Skin of body (tissue), 2 donors: ENCODE data around the gene NABP2. TPM values are rescaled to one million over a fixed set of nuclear protein-coding genes. Genes with fewer than 3 reads are reported as not detected.
A peak's percentile ranks its signal among the peaks of the same experiment; 100 is the strongest.
"Not testable (repeated sequence)": the region's sequence is repeated elsewhere in the genome, so short reads cannot be mapped to it uniquely, and the experiment has no call there.

Experiments
- DNase-seq: peaks from one replicate; lab custom pipeline; 2025; lab: John Stamatoyannopoulos, UW
- total RNA-seq: library from RNA; depleted of rRNA; stranded (reverse); fragments of >200 nt; gene quantifications from one replicate; pipeline ENCODE4 v1.2.3, GENCODE V29; 2014

Gene NABP2
- total RNA-seq, result 7.5 TPM

- peak; percentile 99 for DNase-seq
Measured at GRCh38 chr12:56224102-56224701, at the start of gene NABP2. NABP2 (plus strand) TSS chr12:56224342; CDS start chr12:56224857, 515 bp downstream.

GRCh38 chr12:56178347-56178746 lies 45.8 kb upstream of the NABP2 start:
- DNase-seq, result no peak

- DNase-seq, result no peak
Measured at GRCh38 chr12:56186957-56187356, 37.2 kb upstream of the NABP2 start.

DNA sequence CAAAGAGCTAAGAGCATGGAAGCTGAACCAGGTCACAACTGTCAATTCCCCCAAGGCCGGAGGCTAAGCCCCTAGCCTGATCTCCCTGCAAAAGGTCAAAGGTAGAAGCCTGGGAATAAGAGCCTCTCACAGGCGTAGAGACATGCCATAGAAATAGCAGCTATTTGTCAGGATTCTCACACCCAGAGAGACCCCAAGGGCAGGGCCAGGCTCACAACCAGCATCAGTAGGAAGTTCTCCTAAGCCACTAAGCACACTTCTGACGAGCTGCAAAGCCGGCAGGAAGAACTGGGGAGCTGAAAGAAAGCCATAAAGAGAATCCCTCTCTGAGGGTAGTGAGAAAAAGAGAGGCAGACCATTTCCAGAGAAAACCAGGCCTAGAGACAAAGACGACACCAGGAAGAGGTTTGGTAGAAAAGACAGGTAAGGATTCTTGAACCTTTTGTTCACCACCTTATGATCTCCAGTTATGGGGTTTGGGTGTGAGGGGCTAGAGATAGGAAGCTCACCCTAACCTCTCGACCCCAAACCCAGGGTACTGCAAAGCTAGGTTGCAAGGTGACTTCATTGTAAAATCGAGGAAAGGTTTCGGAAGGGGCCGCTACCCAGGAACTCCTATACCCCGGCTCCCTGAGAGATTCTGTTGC lies 35.9 kb upstream of the NABP2 start:
- no peak for DNase-seq

DNA sequence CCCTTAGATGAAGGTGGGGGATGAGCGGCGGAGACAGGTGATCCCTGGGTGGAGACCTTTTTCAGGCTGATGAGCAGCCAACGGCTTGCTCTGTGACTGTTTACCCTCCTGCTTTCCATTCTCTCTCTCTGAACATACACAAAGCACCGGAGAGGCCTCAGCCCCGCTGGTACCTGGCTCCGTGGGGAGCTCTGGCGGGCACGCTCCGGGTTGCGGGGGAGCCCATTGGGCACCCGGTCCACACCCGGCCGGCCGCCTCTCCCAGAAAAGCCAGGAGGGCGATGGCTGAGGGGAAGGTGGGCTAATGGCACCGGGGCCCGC lies 35.4 kb upstream of the NABP2 start:
- DNase-seq, result no peak

DNA sequence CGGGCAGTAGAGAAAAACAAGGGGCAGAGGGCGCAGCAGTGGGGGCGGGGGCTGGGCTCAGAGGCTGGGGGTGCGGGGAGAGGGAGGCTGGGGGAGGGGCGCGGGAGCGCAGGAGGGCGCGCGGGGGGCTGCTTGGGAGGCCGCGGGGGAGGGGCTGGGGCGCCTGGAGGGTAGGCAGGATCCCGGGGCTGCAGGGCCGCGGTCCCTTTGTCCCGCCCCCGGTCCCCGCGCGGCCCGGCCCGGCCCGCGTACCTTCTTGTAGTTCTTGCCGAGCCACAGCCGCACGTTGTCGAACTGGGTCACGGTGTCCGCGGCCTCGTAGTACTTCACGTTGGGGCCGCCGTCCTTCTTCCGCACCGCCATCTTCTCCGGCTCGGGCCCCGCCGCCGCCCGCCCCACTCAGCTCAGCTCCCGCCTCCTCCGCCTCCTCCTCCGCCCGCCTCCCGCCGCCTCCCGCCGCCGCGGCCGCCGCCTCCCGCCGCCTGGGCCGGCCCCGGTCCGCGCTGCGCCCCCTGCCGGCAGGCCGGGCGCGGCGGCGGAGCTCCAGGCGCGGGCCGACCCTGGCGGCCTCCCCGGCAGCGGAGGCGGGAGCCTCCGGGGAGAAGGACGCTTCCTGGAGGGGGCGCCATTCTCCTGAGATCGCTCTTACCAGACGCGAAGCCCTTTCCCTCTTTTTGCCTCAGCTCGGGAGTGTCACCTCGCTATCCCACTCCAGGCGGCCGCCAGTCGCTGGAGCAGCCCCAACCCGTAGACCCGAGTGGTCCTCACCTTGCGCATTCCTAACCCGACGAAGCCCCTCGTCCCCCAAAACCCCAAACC lies 34.8 kb upstream of the NABP2 start, which contains the start of gene SMARCC2:
Gene SMARCC2, minus strand, starts transcription at position 385 of the 819 bp plus-strand sequence. Its CDS starts 22 bp downstream, at position 363.
- DNase-seq, result peak; percentile 84

GRCh38 chr12:56189918-56190694 lies 34.0 kb upstream of the NABP2 start:
- DNase-seq, result peak; percentile 79

DNA sequence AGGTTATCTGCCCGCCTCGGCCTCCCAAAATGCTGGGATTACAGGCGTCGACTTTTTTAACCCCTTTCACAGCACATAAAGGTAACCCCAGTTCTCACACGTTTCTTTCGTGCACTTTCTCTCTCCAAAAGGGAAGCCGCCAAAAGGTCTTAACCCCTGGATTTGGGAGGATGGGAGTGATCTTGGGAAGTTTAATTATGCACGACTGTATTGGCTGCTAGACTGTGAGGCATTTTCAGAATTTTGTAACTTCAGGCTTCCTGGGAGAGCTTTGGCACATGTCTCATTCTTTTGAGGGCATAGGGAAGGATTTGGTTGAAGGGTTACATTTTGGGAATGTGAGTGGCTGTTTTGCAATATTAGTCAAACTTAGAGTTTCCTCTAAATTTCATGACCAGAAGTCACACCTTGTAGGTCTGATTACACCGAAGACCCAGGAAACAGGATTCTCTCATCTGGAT lies 33.4 kb upstream of the NABP2 start:
- no peak for DNase-seq

DNA sequence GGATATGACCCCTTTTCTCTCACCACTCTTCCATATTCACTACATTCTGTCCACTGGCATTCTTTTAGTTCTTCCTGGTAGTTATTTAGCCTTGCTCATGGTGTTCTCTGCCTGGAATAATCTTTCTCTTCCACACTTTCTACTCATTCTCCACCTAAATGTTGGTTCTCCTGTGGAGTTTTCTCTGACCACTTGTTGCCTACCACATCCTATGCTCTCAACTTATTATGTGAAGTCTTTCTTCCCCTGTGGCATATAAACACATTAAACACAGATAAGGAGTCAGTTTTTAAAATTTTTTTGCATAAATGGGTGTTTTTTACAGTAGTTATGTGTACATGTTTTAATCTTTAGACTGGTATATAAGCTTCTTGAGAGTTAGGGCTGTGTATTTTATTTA lies 31.6 kb upstream of the NABP2 start:
- DNase-seq, result no peak

- peak; percentile 60 for DNase-seq
Measured at GRCh38 chr12:56193025-56193578, 31.0 kb upstream of the NABP2 start.

DNA sequence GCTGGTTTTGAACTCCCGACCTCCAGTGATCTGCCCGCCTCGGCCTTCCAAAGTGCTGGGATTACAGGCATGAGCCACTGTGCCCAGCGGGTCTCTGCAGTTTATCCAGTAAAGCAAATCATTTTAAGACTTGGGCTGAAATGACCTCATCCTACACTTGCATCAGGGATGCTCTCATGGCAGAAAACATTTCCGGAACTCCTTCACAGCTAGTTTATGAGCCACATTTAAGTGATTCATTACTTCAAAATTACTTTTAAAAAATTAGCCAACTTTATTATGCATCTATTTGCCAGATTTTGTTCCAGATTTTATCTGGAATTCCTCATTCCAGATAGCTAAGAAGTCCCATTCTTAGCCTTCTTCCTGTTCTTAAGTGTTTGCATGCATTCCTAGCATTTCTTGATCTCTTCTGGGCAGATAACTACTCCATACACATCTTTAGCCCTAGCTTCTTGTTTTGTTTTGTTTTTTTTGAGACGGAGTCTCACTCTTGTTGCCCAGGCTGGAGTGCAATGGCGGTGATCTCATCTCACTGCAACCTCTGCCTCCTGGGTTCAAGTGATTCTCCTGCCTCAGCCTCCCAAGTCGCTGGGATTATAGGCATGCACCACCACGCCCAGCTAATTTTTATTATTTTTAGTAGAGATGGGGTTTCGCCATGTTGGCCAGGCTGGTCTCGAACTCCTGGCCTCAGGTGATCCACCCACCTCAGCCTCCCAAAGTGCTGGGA lies 27.2 kb upstream of the NABP2 start:
- not testable (repeated sequence) for DNase-seq

- no peak for DNase-seq
Measured at GRCh38 chr12:56197921-56198635, 26.1 kb upstream of the NABP2 start.

- no peak for DNase-seq
Measured at GRCh38 chr12:56198836-56199235, 25.3 kb upstream of the NABP2 start.

- no peak for DNase-seq
Measured at GRCh38 chr12:56202366-56202765, 21.8 kb upstream of the NABP2 start.

DNA sequence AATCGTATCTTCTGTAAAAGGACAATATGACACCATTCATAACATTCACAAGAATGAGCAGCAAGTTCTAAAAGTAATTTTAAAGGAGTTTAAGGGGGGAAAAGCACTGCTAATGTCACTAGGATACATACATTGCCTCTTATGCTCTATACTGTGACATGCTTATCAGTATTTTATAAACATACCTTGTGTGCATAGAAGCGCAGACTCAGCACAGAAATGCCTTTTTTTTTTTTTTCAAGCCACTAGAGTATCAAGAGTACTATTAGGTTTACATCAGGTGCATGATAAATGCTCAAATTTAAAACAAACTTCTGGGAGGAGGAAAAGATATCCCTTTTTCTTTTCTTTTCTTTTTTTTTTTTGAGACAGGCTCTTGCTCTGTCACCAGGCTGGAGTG lies 21.3 kb upstream of the NABP2 start:
- DNase-seq, result no peak

- no peak for DNase-seq
Measured at GRCh38 chr12:56204275-56204674, 19.9 kb upstream of the NABP2 start.

- DNase-seq, result no peak
Measured at GRCh38 chr12:56205445-56205844, 18.7 kb upstream of the NABP2 start.

DNA sequence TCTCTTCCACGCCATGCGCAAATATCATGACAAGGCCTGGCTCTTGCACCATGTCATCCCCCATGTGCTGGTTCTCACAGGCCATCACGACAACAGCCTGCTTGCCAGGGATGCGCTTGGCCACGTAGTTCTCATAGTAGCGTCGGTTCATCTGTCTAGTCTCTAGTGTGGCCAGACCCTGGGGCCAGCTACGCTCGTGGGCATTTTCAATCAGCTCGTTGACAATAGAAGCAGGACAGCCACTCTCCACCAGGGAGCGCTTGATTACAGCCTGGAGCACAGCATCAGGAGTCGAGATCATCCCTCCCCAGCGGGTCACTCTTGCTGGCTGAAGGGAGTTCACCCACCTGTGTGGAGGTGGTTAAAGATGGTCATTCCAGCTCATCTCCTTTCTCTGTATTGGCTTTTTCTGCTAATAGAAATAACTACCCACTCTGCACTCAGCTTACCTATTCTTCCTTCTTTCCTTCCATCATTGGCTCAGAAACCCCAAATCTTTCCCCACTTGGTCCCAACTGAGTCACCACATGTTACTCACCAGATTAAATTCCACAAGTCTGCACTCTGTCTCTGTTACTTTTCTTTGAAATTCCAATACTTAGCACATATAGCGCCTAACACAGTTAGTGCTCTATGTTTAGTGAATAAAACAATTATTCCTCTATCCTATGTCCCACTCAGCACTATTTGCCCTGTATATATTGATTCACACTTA lies 17.5 kb upstream of the NABP2 start:
- DNase-seq, result no peak

DNA sequence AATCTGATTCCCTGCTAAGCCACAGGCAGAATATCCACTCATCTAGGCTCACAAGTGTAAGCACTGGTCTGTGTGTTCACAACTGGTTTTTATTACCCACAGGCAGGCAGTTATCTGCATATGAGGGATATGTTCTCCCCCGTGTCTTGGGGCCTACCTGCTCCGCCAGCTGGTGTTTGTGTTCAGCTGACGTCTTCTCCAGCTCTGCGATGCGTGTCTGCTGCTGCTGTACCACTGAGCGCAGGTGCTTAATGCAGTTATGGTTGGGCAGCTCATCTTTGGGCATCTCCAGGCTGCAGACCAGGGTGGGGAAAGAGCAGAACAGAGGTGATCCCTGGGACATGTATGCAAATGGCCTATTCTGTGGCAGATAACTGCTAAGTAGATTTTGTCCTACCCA lies 16.1 kb upstream of the NABP2 start:
- no peak for DNase-seq
